ENCODE measurements around the gene ARFRP1. TPM values are rescaled to one million over a fixed set of nuclear protein-coding genes. Genes with fewer than 3 reads are reported as not detected.
"Not testable (repeated sequence)": the region's sequence is repeated elsewhere in the genome, so short reads cannot be mapped to it uniquely, and the experiment has no call there.

Gene ARFRP1
- total RNA-seq, 1 experiment from 2014 or later: 74.0 TPM

DNA sequence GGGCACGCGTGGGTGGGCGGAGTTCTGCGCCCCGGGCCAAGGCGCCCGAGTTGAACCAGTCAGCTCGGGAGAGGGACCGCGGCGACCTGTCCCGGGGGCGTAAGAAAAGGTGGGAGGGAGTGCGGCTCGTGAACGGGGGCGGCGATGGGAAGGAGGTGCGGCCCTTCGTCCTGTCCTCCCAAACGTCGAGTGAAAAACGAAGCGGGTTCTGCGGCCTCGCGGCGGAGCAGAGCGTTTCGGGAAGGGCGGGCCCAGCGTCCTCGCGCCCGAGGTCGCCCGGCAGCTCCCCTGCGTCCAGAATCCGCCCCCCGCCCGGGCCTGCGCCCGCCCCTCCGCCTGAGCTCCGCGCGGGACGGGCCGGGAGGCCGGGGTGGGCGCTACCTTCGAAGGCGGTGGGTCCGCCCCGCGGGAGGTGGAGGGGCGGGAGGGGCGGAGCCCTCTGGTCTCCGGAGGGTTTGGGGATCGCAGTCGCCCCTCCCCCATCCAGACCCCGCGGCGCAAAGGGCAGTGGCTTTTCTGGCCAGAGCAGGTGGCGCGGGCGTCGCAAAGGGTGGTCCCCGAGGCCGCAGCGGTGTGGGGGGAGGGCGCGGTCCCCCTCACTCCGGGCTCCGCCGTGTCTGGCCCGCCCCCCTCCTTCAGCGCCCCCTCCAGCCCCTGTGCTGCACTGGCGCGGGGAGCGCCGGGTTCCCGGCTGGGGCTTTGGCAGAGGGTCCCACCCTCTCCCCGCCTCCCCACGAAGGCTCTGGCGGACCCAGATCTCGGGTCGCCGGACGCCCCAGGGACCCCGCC, 55.4 kb downstream of the ARFRP1 start:
- CTCF ChIA-PET: interaction anchor here (0.6 to 1.4 kb wide), 3 partner anchors 10 to 115 kb away, joined by 3 to 6 read pairs (median 3); no protein-coding TSS in a partner anchor
- no TSS peak for BruUV-seq (replicated peaks)
- peaks cover 73% of the 10 kb centered on the region for H3K27me3 Mint-ChIP-seq (ENCODE audit: unreplicated experiment)
- H3K4me3 Mint-ChIP-seq (ENCODE audit: low read depth, unreplicated experiment): peak overlapping the region; percentile 51
- TF ChIP-seq, protein P1, sequence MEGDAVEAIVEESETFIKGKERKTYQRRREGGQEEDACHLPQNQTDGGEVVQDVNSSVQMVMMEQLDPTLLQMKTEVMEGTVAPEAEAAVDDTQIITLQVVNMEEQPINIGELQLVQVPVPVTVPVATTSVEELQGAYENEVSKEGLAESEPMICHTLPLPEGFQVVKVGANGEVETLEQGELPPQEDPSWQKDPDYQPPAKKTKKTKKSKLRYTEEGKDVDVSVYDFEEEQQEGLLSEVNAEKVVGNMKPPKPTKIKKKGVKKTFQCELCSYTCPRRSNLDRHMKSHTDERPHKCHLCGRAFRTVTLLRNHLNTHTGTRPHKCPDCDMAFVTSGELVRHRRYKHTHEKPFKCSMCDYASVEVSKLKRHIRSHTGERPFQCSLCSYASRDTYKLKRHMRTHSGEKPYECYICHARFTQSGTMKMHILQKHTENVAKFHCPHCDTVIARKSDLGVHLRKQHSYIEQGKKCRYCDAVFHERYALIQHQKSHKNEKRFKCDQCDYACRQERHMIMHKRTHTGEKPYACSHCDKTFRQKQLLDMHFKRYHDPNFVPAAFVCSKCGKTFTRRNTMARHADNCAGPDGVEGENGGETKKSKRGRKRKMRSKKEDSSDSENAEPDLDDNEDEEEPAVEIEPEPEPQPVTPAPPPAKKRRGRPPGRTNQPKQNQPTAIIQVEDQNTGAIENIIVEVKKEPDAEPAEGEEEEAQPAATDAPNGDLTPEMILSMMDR (IDR thresholded peaks at IDR 0.05; ENCODE audit: unreplicated experiment): no peak
- H3K4me1 Mint-ChIP-seq (ENCODE audit: low read depth, unreplicated experiment): peaks cover 16% of the 10 kb centered on the region
- no peak overlapping the region for H3K27ac Mint-ChIP-seq (ENCODE audit: unreplicated experiment)
- H3K36me3 Mint-ChIP-seq (ENCODE audit: insufficient read depth, unreplicated experiment): peaks cover 7% of the 10 kb centered on the region
- no peak for DNase-seq
- intact Hi-C loops (cut with micrococcal nuclease; ENCODE audit: unreplicated experiment): no loop called here
- H3K9me3 Mint-ChIP-seq (ENCODE audit: low read depth, unreplicated experiment): no peaks in the 10 kb centered on the region

DNA sequence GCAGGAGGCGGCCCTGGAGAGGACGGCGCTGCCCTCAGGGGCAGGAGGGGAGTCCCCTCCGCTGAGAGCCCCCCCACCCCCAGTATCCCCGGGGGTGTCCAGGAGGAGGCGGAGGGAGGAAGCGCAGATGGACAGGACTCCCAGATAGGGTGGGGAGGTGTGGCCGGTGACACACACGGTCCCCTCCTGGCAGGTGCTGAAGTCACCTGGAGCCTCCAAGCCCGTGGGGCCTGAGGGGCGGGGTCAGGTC, 55.9 kb downstream of the ARFRP1 start:
- TF ChIP-seq, protein P1 (IDR thresholded peaks at IDR 0.05; ENCODE audit: unreplicated experiment): no peak
- intact Hi-C loops (cut with micrococcal nuclease; ENCODE audit: unreplicated experiment): no loop called here
- peak overlapping the region; percentile 21 for H3K27ac Mint-ChIP-seq (ENCODE audit: unreplicated experiment)
- DNase-seq: no peak
- no TSS peak for BruUV-seq (replicated peaks)
- peaks cover 16% of the 10 kb centered on the region for H3K4me1 Mint-ChIP-seq (ENCODE audit: low read depth, unreplicated experiment)
- peaks cover 73% of the 10 kb centered on the region for H3K27me3 Mint-ChIP-seq (ENCODE audit: unreplicated experiment)
- H3K4me3 Mint-ChIP-seq (ENCODE audit: low read depth, unreplicated experiment): peak overlapping the region; percentile 51
- H3K9me3 Mint-ChIP-seq (ENCODE audit: low read depth, unreplicated experiment): no peaks in the 10 kb centered on the region
- H3K36me3 Mint-ChIP-seq (ENCODE audit: insufficient read depth, unreplicated experiment): peaks cover 5% of the 10 kb centered on the region
- CTCF ChIA-PET: interaction anchor here (0.6 to 1.4 kb wide), 4 partner anchors 10 to 114 kb away, joined by 3 to 6 read pairs (median 3); no protein-coding TSS in a partner anchor

DNA sequence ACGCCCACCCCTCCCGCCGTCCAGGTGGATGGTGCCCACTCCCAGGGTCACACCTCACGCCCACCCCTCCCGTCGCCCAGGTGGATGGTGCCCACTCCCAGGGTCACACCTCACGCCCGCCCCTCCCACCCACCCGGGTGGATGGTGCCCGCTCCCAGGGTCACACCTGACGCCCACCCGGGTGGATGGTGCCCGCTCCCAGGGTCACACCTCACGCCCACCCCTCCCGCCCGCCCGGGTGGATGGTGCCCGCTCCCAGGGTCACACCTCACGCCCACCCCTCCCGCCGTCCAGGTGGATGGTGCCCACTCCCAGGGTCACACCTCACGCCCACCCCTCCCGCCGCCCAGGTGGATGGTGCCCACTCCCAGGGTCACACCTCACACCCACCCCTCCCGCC, 57.3 kb downstream of the ARFRP1 start:
- BruUV-seq (replicated peaks); CTCF ChIA-PET; H3K27ac Mint-ChIP-seq (ENCODE audit: unreplicated experiment); H3K9me3 Mint-ChIP-seq (ENCODE audit: low read depth, unreplicated experiment); H3K4me3 Mint-ChIP-seq (ENCODE audit: low read depth, unreplicated experiment); H3K36me3 Mint-ChIP-seq (ENCODE audit: insufficient read depth, unreplicated experiment); DNase-seq; intact Hi-C loops (cut with micrococcal nuclease; ENCODE audit: unreplicated experiment): not testable (repeated sequence)
- Mint-ChIP-seq H3K4me1 (ENCODE audit: low read depth, unreplicated experiment) (peaks cover 16% of the 10 kb centered on the region), H3K27me3 (ENCODE audit: unreplicated experiment) (peaks cover 73% of the 10 kb centered on the region)

DNA sequence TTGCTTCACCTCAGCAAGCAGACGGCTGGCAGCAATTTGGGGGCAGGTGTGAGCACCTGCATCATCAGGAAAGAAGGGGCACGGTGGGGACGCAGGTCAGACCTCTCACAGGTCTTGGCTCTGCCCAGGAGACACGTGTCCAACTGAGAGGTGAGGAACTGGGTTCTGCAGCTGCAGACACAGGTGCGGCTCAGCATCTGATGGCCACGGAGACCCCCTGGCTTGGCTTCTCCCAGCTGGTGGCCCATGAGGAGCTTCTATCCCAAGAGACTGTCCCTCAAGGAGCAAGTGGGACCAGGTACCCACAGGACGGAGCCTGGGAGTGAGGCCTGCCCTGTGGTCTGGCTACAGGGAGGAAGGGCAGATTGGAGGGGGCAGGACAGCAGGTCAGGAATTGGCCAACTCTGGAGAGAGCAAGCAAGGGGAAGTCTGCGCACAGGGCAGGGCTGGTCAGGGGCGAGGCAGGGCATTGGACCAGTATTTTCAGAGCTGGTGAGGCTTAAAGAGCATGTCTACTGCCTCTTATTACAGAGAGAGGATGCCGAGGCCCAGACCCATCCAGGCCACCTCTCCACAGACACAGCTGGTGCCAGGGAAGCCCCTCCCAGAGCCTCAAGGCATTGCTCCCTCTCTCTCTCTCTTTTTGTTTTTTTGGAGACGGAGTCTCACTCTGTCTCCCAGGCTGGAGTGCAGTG, 58.7 kb downstream of the ARFRP1 start:
- Mint-ChIP-seq H3K27me3 (ENCODE audit: unreplicated experiment) (peaks cover 60% of the 10 kb centered on the region), H3K9me3 (ENCODE audit: low read depth, unreplicated experiment) (no peaks in the 10 kb centered on the region), H3K4me1 (ENCODE audit: low read depth, unreplicated experiment) (peaks cover 15% of the 10 kb centered on the region), H3K36me3 (ENCODE audit: insufficient read depth, unreplicated experiment) (peaks cover 5% of the 10 kb centered on the region), H3K27ac (ENCODE audit: unreplicated experiment) (no peak overlapping the region), H3K4me3 (ENCODE audit: low read depth, unreplicated experiment) (no peak overlapping the region)
- intact Hi-C loops (cut with micrococcal nuclease; ENCODE audit: unreplicated experiment): no loop called here
- BruUV-seq (replicated peaks): no TSS peak
- TF ChIP-seq, protein P1 (IDR thresholded peaks at IDR 0.05; ENCODE audit: unreplicated experiment): no peak
- DNase-seq: no peak
- CTCF ChIA-PET: interaction anchor here (0.6 kb wide), 1 partner anchor 239 kb away, joined by 3 read pairs; no protein-coding TSS in a partner anchor

Other genes with a start within 250 kb of the ARFRP1 start
- 0.07 and 0.38 TPM in 2 replicates for gene KCNQ2, start 235.3 kb downstream of the ARFRP1 start, total RNA-seq (2022)
- 359 and 393 TPM in 2 replicates for gene EEF1A2, start 208.9 kb downstream of the ARFRP1 start, total RNA-seq (2022)
- 517 and 545 TPM in 2 replicates for gene PPDPF, start 187.2 kb downstream of the ARFRP1 start, total RNA-seq (2022)
- gene PTK6, start 170.6 kb downstream of the ARFRP1 start, total RNA-seq (2022): 15.9 and 22.5 TPM in 2 replicates
- not detected in 2 replicates for gene SRMS, start 160.2 kb downstream of the ARFRP1 start, total RNA-seq (2022)
- 0.24 TPM in 1 of 2 replicates, not detected in the other for gene FNDC11, start 153.8 kb downstream of the ARFRP1 start, total RNA-seq (2022)
- gene HELZ2, start 133.7 kb downstream of the ARFRP1 start, total RNA-seq (2022): 135 and 281 TPM in 2 replicates
- 18.6 and 18.8 TPM in 2 replicates for gene GMEB2, start 80.9 kb downstream of the ARFRP1 start, total RNA-seq (2022)
- 2.0 and 2.3 TPM in 2 replicates for gene STMN3, start 54.6 kb downstream of the ARFRP1 start, total RNA-seq (2022)
- gene RTEL1, start 49.7 kb downstream of the ARFRP1 start, total RNA-seq (2022): 39.1 and 39.8 TPM in 2 replicates
- not detected in 2 replicates for gene TNFRSF6B, start 11.3 kb downstream of the ARFRP1 start, total RNA-seq (2022)
- gene ZGPAT, start 63 bp upstream of the ARFRP1 start, total RNA-seq (2022): 47.0 and 48.4 TPM in 2 replicates
- gene LIME1, start 28.7 kb upstream of the ARFRP1 start, total RNA-seq (2022): 25.8 and 27.1 TPM in 2 replicates
- gene SLC2A4RG, start 31.8 kb upstream of the ARFRP1 start, total RNA-seq (2022): 163 and 169 TPM in 2 replicates
- gene ZBTB46, start 123.3 kb upstream of the ARFRP1 start, total RNA-seq (2022): 2.5 and 3.2 TPM in 2 replicates
- gene ABHD16B, start 153.5 kb upstream of the ARFRP1 start, total RNA-seq (2022): 0.24 TPM in 1 of 2 replicates, not detected in the other
- gene TPD52L2, start 157.3 kb upstream of the ARFRP1 start, total RNA-seq (2022): 192 and 197 TPM in 2 replicates
- 79.9 and 85.9 TPM in 2 replicates for gene DNAJC5, start 187.2 kb upstream of the ARFRP1 start, total RNA-seq (2022)
- gene UCKL1, start 248.4 kb upstream of the ARFRP1 start, total RNA-seq (2022): 85.1 and 86.3 TPM in 2 replicates